GM12878 (cell line): ENCODE results near the gene MYCN. TPM values are rescaled to one million over a fixed set of nuclear protein-coding genes. Genes with fewer than 3 reads are reported as not detected.

ENCODE experiments used
- ATAC-seq: fragments of 200-7000 bp; cut with Tn5 transposase; 3 replicates; pipeline ENCODE4 v1.9.1; 2020; ENCODE audit warnings: mild to moderate bottlenecking, moderate library complexity
- BruUV-seq: library from RNA; stranded (reverse); fragments of 400-500 nt; replicated peaks from 2 replicates; lab custom pipeline; 2021; lab: Mats Ljungman, UMichigan
- CTCF ChIA-PET: fragments of 300-600 bp; sonication (Branson Sonifier 250); formaldehyde crosslinking; extraction: SDS; loops from one replicate; lab custom pipeline; 2021; ENCODE audit warnings: inconsistent platforms; lab: Yijun Ruan, JAX
- POLR2A ChIA-PET: fragments of 350-600 bp; formaldehyde crosslinking; extraction: SDS; loops from one replicate; lab custom pipeline; 2021; ENCODE audit warnings: inconsistent platforms; lab: Charles Lee
- RAD21 ChIA-PET: fragments of 300-600 bp; sonication (Branson Sonifier 250); formaldehyde crosslinking; loops from one replicate; lab custom pipeline; 2023; ENCODE audit warnings: antibody characterized with exemption; ENCODE audit not compliant: unreplicated experiment; lab: Charles Lee
- SMC1A ChIA-PET: fragments of 300-600 bp; sonication (Branson Sonifier 250); formaldehyde crosslinking; loops from one replicate; lab custom pipeline; 2023; ENCODE audit not compliant: unreplicated experiment, uncharacterized antibody; lab: Charles Lee
- DNase-seq: peaks from one replicate; pipeline ENCODE4 v3.0.0-alpha.2; 2011; ENCODE audit warnings: low read depth, low spot score
- FAIRE-seq: peaks from 3 replicates; lab custom pipeline; 2011; peaks lifted over from hg19 to GRCh38; lab: Jason Lieb, UNC
- H2AFZ ChIP-seq: 2 replicates; pipeline ENCODE4 v1.6.0; 2011; ENCODE audit warnings: low read depth, low read length, control low read depth; ENCODE audit not compliant: control insufficient read depth
- H3K27ac ChIP-seq: 2 replicates; pipeline ENCODE4 v1.5.1; 2011; ENCODE audit warnings: control low read depth; ENCODE audit not compliant: control insufficient read depth, insufficient read depth
- H3K27me3 ChIP-seq, 2 experiments: replicated peaks in 1 of 2; 2 replicates each; pipeline versions ENCODE4 v1.6.0 to v1.6.1; 2011; ENCODE audit warnings: low read length in 1 of 2; ENCODE audit not compliant: control insufficient read depth in 2 of 2, insufficient read depth in 2 of 2
- H3K36me3 ChIP-seq, 2 experiments: 2 replicates each; pipeline ENCODE4 v1.5.1; 2011; ENCODE audit warnings: low read length in 1 of 2; ENCODE audit not compliant: control insufficient read depth in 2 of 2, insufficient read depth in 2 of 2
- H3K4me1 ChIP-seq: 2 replicates; pipeline ENCODE4 v1.6.1; 2011; ENCODE audit warnings: mild to moderate bottlenecking, low read length, moderate library complexity, mixed read lengths; ENCODE audit not compliant: control insufficient read depth, insufficient read depth
- H3K4me2 ChIP-seq: 2 replicates; pipeline ENCODE4 v1.6.0; 2011; ENCODE audit warnings: control low read depth; ENCODE audit not compliant: control insufficient read depth, insufficient read depth
- H3K4me3 ChIP-seq: fragments of 200-600 bp; sonication (generic); 2 replicates; pipeline ENCODE4 v1.5.1; 2016
- H3K79me2 ChIP-seq: 2 replicates; pipeline ENCODE4 v1.6.0; 2011; ENCODE audit warnings: low read length; ENCODE audit not compliant: control insufficient read depth, insufficient read depth
- H3K9ac ChIP-seq: 2 replicates; pipeline ENCODE4 v1.8.0; 2011; ENCODE audit warnings: low read length, control low read depth, mixed read lengths; ENCODE audit not compliant: control insufficient read depth, insufficient read depth
- H3K9me3 ChIP-seq: replicated peaks from 3 replicates; pipeline ENCODE4 v1.5.1; 2011; ENCODE audit warnings: mild to moderate bottlenecking, low read length; ENCODE audit not compliant: control insufficient read depth, insufficient read depth
- H4K20me1 ChIP-seq: 2 replicates; pipeline ENCODE4 v1.6.0; 2011; ENCODE audit not compliant: control insufficient read depth, insufficient read depth
- BMI1 ChIP-seq: fragments of 450-650 bp; IDR thresholded peaks from 2 replicates; pipeline ENCODE4 v1.6.1; 2016; ENCODE audit warnings: mild to moderate bottlenecking, moderate library complexity, borderline replicate concordance
- CHD1 ChIP-seq: IDR thresholded peaks from 2 replicates; pipeline ENCODE4 v1.6.1; 2012; ENCODE audit warnings: low read depth, low read length, improper control_type of control experiment
- CUX1 ChIP-seq: IDR thresholded peaks from 2 replicates; pipeline ENCODE4 v1.6.1; 2012; ENCODE audit warnings: improper control_type of control experiment, low read depth, low read length; ENCODE audit not compliant: insufficient replicate concordance
- EP300 ChIP-seq, 2 experiments: fragments of 150-350 bp in 1 of 2; IDR thresholded peaks; 2 replicates each; pipeline ENCODE4 v1.6.1; 2011 to 2012; ENCODE audit warnings: low read depth in 2 of 2, low read length in 2 of 2, borderline replicate concordance in 1 of 2, improper control_type of control experiment in 1 of 2, inconsistent platforms in 1 of 2; ENCODE audit not compliant: control insufficient read depth in 1 of 2
- JUND ChIP-seq: IDR thresholded peaks from 2 replicates; pipeline ENCODE4 v1.6.1; 2012; ENCODE audit warnings: low read depth, mild to moderate bottlenecking, low read length, improper control_type of control experiment, moderate library complexity
- NBN ChIP-seq: fragments of 450-650 bp; IDR thresholded peaks from 2 replicates; pipeline ENCODE4 v1.6.1; 2016
- NR2F1 ChIP-seq: fragments of 450-650 bp; conservative IDR thresholded peaks from 2 replicates; pipeline ENCODE4 v1.6.1; 2017; ENCODE audit warnings: mild to moderate bottlenecking
- PAX5 ChIP-seq: IDR thresholded peaks from 2 replicates; pipeline ENCODE4 v1.6.1; 2011; ENCODE audit warnings: low read depth, low read length, borderline replicate concordance
- SIX5 ChIP-seq: IDR thresholded peaks from 2 replicates; pipeline ENCODE4 v1.6.1; 2011; ENCODE audit warnings: mild to moderate bottlenecking, low read depth, low read length, moderate library complexity; ENCODE audit not compliant: severe bottlenecking
- SKIL ChIP-seq: fragments of 450-650 bp; IDR thresholded peaks from 2 replicates; pipeline ENCODE4 v1.6.1; 2017; ENCODE audit warnings: mild to moderate bottlenecking, low read depth, inconsistent platforms; ENCODE audit not compliant: poor library complexity, severe bottlenecking
- STAT3 ChIP-seq: IDR thresholded peaks from 2 replicates; pipeline ENCODE4 v1.6.1; 2011; ENCODE audit warnings: low read depth, low read length, improper control_type of control experiment
- TCF3 ChIP-seq: IDR thresholded peaks from 2 replicates; pipeline ENCODE4 v1.6.1; 2012; ENCODE audit warnings: low read depth, mild to moderate bottlenecking, low read length, borderline replicate concordance; ENCODE audit not compliant: insufficient read depth
- WGBS: methylation state at CpG from one replicate; pipeline ENCODE4 v1.1.6; 2016; ENCODE audit warnings: low lambda C conversion rate; ENCODE audit not compliant: insufficient replicate concordance, insufficient coverage; ENCODE audit errors: missing lambda C conversion rate; 5-methylcytosine and 5-hydroxymethylcytosine counted together
- in situ Hi-C: fragments of 300-500 bp; cut with MboI; formaldehyde crosslinking; loops from 9 replicates; pipeline ENCODE4 v1.14.3; 2018; ENCODE audit warnings: mixed read lengths
- intact Hi-C: fragments of 100-400 bp; cut with micrococcal nuclease; formaldehyde crosslinking; loops from one replicate; pipeline ENCODE4 v1.14.2; 2022; ENCODE audit not compliant: unreplicated experiment
- polyA plus RNA-seq, 11 experiments: library from polyadenylated mRNA; depleted of rRNA in 4 of 11; unstranded in 6 of 11; stranded (reverse) in 5 of 11; fragments of >200 nt; fragmentation: Nextera tagmentation in 4 of 11; fragmentation: Illumina TruSeq in 1 of 11; extraction: Ambion mirVana in 4 of 11; extraction: Trizol in 1 of 11; gene quantifications; 1 replicate in 1 of 11; 2 replicates in 10 of 11; pipeline versions ENCODE4 v1.2.1 to v1.2.3, GENCODE V29; 2011 to 2016; ENCODE audit warnings: inconsistent platforms in 2 of 11, missing spikeins in 2 of 11, low read depth in 1 of 11
- total RNA-seq, 4 experiments: library from RNA; depleted of rRNA in 3 of 4; stranded (reverse); fragments of >200 nt in 3 of 4; fragmentation: Illumina TruSeq in 1 of 4; extraction: Trizol in 1 of 4; gene quantifications; 2 replicates each; pipeline versions ENCODE4 v1.2.1 to v1.2.3, GENCODE V29; 2013 to 2021

MYCN gene
- total and polyA plus RNA-seq, 10 of the 15 experiments (the other 5 are each of a cell fraction or from before 2014, with no cell fraction given) = not detected

DNA sequence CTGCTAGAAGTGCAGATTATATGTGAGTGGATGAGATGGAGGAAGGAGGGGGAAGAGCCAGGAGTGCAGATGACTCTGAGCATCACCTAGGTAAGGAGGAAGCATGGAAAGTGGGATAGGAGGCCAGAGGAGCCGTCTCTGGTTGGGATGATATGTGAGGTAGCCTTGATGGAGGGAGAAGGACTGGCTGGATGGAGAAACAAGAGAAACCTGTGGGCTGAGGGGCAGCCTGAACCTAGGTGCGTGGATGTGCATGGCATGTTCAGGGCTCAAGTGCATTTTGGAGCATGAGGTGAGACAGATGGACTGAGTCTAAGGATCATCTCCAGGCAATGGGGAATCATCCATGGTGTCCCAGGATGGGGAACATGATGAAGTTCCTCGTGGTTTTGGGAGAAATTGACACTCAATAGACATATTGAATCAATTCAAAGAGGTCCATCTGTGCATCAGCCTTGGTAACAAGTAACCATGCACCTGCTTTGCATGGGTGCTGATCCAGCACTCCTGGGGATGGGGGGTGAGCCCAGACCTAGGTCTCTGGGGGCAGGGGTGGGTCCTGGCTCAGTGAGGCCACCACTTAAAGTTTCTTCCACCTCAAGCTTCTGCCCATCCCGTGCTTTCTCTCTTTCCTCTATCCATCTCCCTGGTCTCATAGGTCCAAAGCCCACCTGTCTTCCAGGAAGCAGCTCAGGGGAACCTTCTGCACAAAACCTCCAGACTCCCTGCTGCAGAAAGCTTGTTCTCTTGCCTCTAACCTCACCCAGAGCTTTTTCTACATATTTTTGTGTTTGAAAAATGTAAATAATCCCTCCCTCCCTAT lies 19.2 kb downstream of the MYCN start:
- Histone ChIP-seq H3K4me1 (no peaks in the 10 kb centered on the region), H3K36me3 (no peaks in the 10 kb centered on the region), H3K9ac (no peak overlapping the region), H3K9me3 (no peaks in the 10 kb centered on the region), H4K20me1 (no peaks in the 10 kb centered on the region), H2AFZ (no peak overlapping the region), H3K4me2 (no peak overlapping the region), H3K4me3 (no peak overlapping the region), H3K27me3 (no peaks in the 10 kb centered on the region), H3K27ac (no peak overlapping the region), H3K79me2 (no peaks in the 10 kb centered on the region)
- in situ Hi-C loops = no loop called here
- CTCF ChIA-PET = no interaction called here
- POLR2A ChIA-PET = no interaction called here
- ATAC-seq (no peak), FAIRE-seq (no peak), DNase-seq (no peak)
- TF ChIP-seq NR2F1 (no peak), PAX5 (no peak), SIX5 (no peak), STAT3 (no peak), JUND (no peak), CHD1 (no peak), CUX1 (no peak), NBN (no peak), BMI1 (no peak), SKIL (no peak), EP300 (IDR thresholded peaks at IDR 0.05; ENCODE audit: borderline replicate concordance in 1 of 2, control insufficient read depth in 1 of 2, low read depth in 2 of 2, low read length in 2 of 2) (no peak), TCF3 (no peak)
- no TSS peak for BruUV-seq
- RAD21 ChIA-PET = no interaction called here
- SMC1A ChIA-PET = no interaction called here
- intact Hi-C loops = no loop called here
- 2% methylated on average over 4 of the region's 4 CpGs for WGBS
